HG03039 (cell line): ENCODE results near the gene SLC25A12.
"Not testable (repeated sequence)": the region's sequence is repeated elsewhere in the genome, so short reads cannot be mapped to it uniquely, and the experiment has no call there.

Experiments
- ATAC-seq: cut with Tn5 transposase; IDR thresholded peaks from one replicate; pipeline ENCODE4 v1.9.1; 2021; ENCODE audit warnings: mild to moderate bottlenecking, moderate library complexity; ENCODE audit not compliant: unreplicated experiment

Gene SLC25A12

DNA sequence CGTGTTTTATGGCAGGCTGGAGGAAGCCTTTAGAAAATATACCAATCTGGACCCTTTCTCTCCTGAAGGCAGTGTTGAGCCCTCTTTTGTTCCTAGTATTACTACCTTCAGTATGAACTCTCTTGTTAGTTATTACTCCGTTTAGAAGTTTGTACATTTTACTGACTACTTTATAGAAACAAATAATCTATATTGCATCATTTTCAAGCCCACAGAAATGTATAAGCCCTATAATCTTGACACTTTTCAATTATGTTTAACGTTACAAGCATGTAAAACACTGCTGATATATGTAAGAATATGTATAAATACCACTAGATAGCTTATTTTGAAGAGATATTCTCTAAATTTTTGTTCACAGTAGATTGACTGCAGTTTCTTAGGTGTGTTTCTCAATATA, 64.0 kb downstream of the SLC25A12 start:
- no peak for ATAC-seq

DNA sequence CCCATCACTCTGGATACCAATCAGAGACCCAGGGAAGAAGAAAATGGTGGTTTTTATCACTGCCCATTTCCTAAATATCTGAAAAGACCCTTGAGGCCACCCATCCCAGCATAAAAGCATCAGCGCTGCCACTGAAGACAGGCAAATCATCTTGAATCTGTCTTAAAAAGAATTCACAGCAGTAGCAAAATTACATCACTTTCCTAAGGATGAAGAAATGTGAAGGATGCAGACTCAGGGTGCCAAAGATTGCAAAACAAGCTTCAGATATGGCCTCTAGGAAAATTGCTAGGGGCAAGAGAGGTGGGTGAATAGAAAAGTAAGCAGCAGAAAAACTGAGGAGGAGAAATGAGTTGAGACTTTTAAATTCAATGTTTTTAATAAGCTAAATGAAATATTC, 70.0 kb downstream of the SLC25A12 start:
- ATAC-seq: no peak

DNA sequence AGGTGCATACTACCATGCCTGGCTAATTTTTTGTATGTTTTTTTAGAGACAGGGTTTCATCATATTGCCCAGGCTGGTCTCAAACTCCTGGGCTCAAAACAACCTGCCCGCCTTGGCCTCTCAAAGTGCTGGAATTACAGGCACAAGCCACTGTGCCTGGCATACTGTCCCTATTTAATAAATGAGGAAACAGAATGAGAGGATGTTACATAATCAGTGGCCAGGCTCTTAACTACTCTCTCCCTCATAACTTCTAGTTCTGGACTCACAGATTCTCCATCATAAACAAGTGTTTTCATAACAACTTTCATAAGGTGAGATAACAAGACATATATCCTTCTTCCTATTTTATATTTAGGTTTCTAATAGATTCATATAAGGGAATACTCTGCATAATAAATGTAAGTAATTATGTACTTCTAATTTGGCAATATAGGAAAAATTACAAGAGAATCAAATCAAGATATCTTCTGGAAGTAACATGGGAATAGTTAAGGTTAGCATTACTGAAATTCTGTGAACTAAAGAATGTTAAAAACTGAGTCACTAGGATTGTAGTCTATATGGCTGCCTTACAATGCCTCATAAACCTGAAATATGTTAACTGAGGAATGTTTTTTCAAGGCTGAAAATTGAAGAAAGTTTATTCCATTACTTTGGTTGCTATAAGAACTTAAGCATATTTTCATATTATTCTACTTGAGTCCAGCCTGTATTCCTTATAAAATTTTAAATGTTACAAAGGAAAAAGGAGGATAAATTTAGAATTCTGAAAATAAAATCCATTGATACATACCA, 71.3 kb downstream of the SLC25A12 start:
- no peak for ATAC-seq

GRCh38 chr2:171819453-171819852, 74.6 kb downstream of the SLC25A12 start:
- ATAC-seq: no peak

DNA sequence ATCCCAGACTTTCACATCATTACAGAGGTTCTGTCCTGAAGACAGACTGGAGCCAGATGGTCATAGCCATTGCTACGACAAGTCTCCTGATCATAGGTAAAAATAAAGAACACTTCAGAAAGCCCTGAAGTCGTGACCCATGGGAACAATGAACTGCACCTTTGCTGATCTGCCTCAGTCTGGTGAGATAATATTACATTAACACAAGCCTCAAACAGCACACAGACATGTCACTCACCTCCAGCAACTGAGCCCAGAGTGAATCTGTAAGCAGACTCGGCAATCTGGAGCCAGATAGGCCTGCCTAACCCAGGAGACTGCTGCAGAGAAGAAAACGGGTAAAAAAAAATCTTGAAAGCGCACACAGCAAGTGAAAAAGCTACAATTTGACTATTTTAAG, 79.2 kb downstream of the SLC25A12 start:
- no peak for ATAC-seq

DNA sequence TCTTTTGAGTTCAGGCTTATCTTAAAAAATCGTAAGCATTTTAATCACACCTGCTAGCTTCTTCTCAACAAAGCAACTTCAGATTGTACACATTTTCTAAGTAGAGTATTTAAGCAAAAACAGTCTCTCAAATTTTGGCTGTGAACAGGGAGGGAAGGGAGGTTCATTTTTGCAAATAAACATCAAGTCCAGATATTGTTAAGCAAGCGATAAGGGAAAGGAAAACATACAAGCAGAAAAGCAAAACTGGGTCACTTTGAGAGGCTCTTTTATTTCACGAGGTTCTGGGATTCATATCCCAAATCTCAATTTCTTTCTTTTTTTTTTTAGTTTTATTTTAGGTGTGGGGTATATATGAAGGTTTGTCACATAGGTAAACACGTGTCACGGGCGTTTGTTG, 79.9 kb downstream of the SLC25A12 start:
- ATAC-seq: no peak

GRCh38 chr2:171813729-171814128, 80.3 kb downstream of the SLC25A12 start:
- no peak for ATAC-seq

GRCh38 chr2:171813126-171813525, 80.9 kb downstream of the SLC25A12 start:
- no peak for ATAC-seq

GRCh38 chr2:171811245-171811628, 82.8 kb downstream of the SLC25A12 start:
- ATAC-seq: no peak

- no peak for ATAC-seq
Observed at GRCh38 chr2:171810422-171811244, 83.4 kb downstream of the SLC25A12 start.

DNA sequence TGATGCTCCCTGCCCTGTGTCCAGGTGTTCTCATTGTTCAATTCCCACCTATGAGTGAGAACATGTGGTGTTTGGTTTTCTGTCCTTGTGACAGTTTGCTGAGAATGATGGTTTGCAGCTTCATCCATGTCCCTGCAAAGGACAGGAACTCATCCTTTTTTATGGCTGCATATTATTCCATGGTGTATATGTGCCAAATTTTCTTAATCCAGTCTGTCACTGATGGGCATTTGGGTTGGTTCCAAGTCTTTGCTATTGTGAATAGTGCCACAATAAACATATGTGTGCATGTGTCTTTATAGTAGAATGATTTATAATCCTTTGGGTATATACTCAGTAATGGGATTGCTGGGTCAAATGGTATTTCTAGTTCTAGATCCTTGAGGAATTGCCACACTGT, 85.2 kb downstream of the SLC25A12 start:
- ATAC-seq: not testable (repeated sequence)

DNA sequence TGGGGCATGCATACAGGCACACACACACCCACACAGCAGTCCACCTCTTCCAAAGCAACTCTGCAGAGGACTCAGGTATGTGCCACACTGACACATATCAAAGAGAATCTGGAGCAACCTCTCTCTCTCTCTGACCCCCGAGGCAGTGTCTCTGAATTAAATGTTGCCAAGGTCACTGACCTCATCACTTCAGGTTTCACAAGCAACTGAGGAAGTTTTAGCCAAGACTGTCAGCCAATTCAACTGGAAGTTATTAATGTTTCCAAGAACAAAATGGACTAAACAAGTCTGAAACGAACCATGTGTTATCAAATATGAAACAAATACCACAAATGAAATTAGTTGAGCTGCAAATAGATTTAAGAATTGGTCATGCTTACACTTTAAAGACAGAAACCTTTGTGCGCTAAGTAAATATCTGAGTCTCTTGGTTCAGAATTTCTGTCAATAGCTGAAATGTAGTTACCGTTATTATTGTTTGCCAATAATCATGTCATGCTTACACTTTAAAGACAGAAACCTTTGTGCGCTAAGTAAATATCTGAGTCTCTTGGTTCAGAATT, 86.1 kb downstream of the SLC25A12 start:
- ATAC-seq: no peak

DNA sequence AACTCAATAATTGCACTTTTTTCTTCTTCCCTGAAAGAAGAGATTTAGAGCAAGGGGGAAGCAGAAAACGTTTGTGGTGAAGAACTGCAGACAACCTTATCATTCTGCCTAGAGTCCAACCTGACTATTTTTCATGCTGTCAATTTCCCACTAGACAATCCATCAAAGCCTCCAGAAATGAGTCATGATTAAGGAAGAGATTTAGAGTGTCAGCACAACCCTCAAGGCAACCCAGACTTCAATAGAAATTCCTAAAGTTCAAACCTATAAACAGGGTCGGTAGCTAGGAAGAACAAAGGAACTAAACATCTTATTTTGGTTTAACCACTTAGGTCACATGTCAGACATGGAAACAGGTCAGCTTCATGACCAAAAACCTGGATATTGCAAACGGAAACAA, 86.9 kb downstream of the SLC25A12 start:
- ATAC-seq: no peak

GRCh38 chr2:171804456-171804855, 89.6 kb downstream of the SLC25A12 start:
- no peak for ATAC-seq

- no peak for ATAC-seq
Observed at GRCh38 chr2:171803757-171804156, 90.3 kb downstream of the SLC25A12 start.

- ATAC-seq: no peak
Observed at GRCh38 chr2:171800639-171801038, 93.4 kb downstream of the SLC25A12 start.

- no peak for ATAC-seq
Observed at GRCh38 chr2:171798156-171798820, 95.8 kb downstream of the SLC25A12 start.

GRCh38 chr2:171794918-171795317, 99.1 kb downstream of the SLC25A12 start:
- ATAC-seq: no peak

DNA sequence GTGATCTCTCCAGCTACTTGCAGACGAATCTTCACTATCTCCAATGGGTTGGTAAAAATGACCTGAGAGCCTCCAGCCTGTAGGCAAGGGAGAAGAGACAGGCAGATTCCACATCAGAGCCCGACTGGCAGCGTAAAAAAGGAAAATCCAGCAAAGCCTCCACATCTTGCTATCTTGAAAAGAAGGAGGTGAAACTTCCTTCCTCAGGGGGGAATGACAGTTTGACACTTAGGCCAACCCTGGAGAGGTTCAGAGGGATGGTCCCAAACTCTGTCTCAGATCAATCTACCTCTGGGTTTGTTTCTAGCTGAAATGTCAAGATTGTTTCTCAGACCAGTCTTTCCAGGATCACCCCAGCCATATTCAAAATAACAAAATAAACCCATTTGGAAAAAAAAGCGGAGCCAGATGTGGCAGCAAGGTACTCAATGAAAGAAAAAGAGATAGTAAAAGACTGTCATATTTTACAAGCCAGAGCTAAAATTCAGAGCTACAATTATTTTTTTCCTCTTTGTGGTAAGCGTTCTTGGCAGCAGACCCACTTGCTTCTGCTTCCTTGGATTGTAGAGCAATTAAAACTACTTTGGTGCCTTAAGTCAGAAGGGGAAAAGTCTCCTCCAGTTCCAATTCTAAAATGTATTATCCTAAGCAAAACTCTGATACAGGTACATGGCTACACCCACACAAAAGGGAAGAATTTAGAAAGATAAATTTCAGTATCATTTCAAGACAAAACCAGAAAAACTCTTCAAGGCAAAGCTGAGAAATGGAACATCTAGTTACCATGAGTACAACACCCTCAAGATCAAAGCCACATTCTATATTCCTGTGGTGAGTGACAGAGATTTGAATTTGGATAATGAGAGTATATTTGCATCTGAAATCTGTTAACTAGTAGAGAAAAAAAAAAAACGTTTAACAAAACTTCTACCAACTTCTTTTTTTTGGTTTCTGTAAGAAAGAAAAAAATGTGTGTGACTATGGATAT, 100.1 kb downstream of the SLC25A12 start:
- ATAC-seq: no peak
